H1 (cell line): Measurements from ENCODE around the gene RPL12. TPM values are rescaled to one million over a fixed set of nuclear protein-coding genes. Genes with fewer than 3 reads are reported as not detected.

Experiments used
- CTCF ChIA-PET: fragments of 300-600 bp; sonication (Branson Sonifier 250); formaldehyde crosslinking; loops from one replicate; lab custom pipeline; 2021; ENCODE audit not compliant: partially characterized antibody; lab: Charles Lee
- POLR2A ChIA-PET: fragments of 300-600 bp; sonication (Branson Sonifier 250); formaldehyde crosslinking; loops from one replicate; lab custom pipeline; 2021; ENCODE audit warnings: inconsistent platforms; ENCODE audit not compliant: partially characterized antibody; lab: Charles Lee
- DNase-seq, 2 experiments: peaks; one replicate each; pipeline versions ENCODE4 v3.0.0 to v3.0.0-alpha.2; 2010 to 2022; ENCODE audit warnings: low spot score in 2 of 2, low read depth in 1 of 2, mixed read lengths in 1 of 2
- FAIRE-seq: peaks from 2 replicates; lab custom pipeline; 2011; peaks lifted over from hg19 to GRCh38; lab: Jason Lieb, UNC
- H2AFZ ChIP-seq: 2 replicates; pipeline ENCODE4 v1.8.1; 2012; ENCODE audit warnings: low read length, inconsistent platforms
- H2AK5ac ChIP-seq: 2 replicates; pipeline ENCODE4 v1.6.1; 2013; ENCODE audit warnings: low read depth, low read length
- H2BK120ac ChIP-seq: replicated peaks from 2 replicates; pipeline ENCODE3; 2013; ENCODE audit warnings: low read depth, low read length, inconsistent platforms
- H2BK12ac ChIP-seq: 2 replicates; pipeline ENCODE4 v1.6.1; 2013; ENCODE audit warnings: low read depth, low read length
- H2BK15ac ChIP-seq: 2 replicates; pipeline ENCODE4 v1.6.1; 2013; ENCODE audit warnings: low read length
- H2BK20ac ChIP-seq: 2 replicates; pipeline ENCODE4 v1.6.1; 2013; ENCODE audit warnings: low read length
- H2BK5ac ChIP-seq: 2 replicates; pipeline ENCODE4 v1.6.1; 2013; ENCODE audit warnings: low read depth, low read length
- H3K14ac ChIP-seq: 2 replicates; pipeline ENCODE4 v1.6.1; 2013; ENCODE audit warnings: inconsistent platforms; ENCODE audit not compliant: insufficient read length
- H3K18ac ChIP-seq: 2 replicates; pipeline ENCODE4 v1.6.1; 2013; ENCODE audit warnings: low read length; ENCODE audit errors: extremely low read depth
- H3K23ac ChIP-seq: 2 replicates; pipeline ENCODE4 v1.6.1; 2013; ENCODE audit warnings: inconsistent platforms; ENCODE audit not compliant: insufficient read length
- H3K23me2 ChIP-seq: 2 replicates; pipeline ENCODE4 v1.6.1; 2013; ENCODE audit warnings: low read depth, low read length
- H3K27ac ChIP-seq: 2 replicates; pipeline ENCODE4 v1.6.1; 2011; ENCODE audit warnings: low read depth, low read length, inconsistent platforms
- H3K27me3 ChIP-seq, 4 experiments: replicated peaks in 1 of 4; 1 replicate in 1 of 4; 2 replicates in 3 of 4; pipeline versions ENCODE4 v1.6.1 to v1.8.1; 2011 to 2013; ENCODE audit warnings: low read length in 3 of 4, mild to moderate bottlenecking in 3 of 4, inconsistent platforms in 2 of 4, mixed read lengths in 2 of 4, moderate library complexity in 1 of 4; ENCODE audit not compliant: control insufficient read depth in 3 of 4, insufficient read depth in 3 of 4; ENCODE audit errors: extremely low read depth in 1 of 4
- H3K36me3 ChIP-seq, 4 experiments: 2 replicates each; pipeline versions ENCODE4 v1.6.1 to v1.8.1; 2011 to 2013; ENCODE audit warnings: mild to moderate bottlenecking in 4 of 4, low read length in 3 of 4, moderate library complexity in 2 of 4, control low read depth in 1 of 4, inconsistent platforms in 1 of 4; ENCODE audit not compliant: insufficient read depth in 4 of 4, control insufficient read depth in 2 of 4
- H3K4ac ChIP-seq: replicated peaks from 2 replicates; pipeline ENCODE3; 2013; ENCODE audit warnings: low read length, low read depth, mixed read lengths, inconsistent platforms; ENCODE audit not compliant: insufficient read length
- H3K4me1 ChIP-seq, 4 experiments: replicated peaks in 1 of 4; 1 replicate in 1 of 4; 2 replicates in 3 of 4; pipeline versions ENCODE4 v1.6.1 to v1.8.1; 2011 to 2013; ENCODE audit warnings: low read length in 3 of 4, inconsistent platforms in 2 of 4, mixed read lengths in 1 of 4; ENCODE audit not compliant: insufficient read depth in 4 of 4, control insufficient read depth in 3 of 4
- H3K4me2 ChIP-seq, 2 experiments: 2 replicates each; pipeline versions ENCODE4 v1.6.1 to v1.8.1; 2011 to 2013; ENCODE audit warnings: low read depth in 2 of 2, low read length in 2 of 2, control low read depth in 1 of 2, inconsistent platforms in 1 of 2, mild to moderate bottlenecking in 1 of 2; ENCODE audit not compliant: insufficient read depth in 1 of 2
- H3K4me3 ChIP-seq, 4 experiments: fragments of 200-600, 300-600 bp in 1 of 4; sonication (generic), shearing (Covaris generic), sonication (Bioruptor Twin) in 1 of 4; 2 replicates each; pipeline versions ENCODE4 v1.5.1 to v1.8.1; 2011 to 2016; ENCODE audit warnings: low read length in 4 of 4, low read depth in 3 of 4, control low read depth in 2 of 4, inconsistent platforms in 2 of 4, mild to moderate bottlenecking in 2 of 4, mixed read lengths in 1 of 4, moderate library complexity in 1 of 4; ENCODE audit not compliant: insufficient read depth in 2 of 4; ENCODE audit errors: extremely low read depth in 1 of 4
- H3K56ac ChIP-seq: replicated peaks from 2 replicates; pipeline ENCODE3; 2013; ENCODE audit warnings: low read depth, mild to moderate bottlenecking, mixed read lengths, low read length, inconsistent platforms; ENCODE audit not compliant: insufficient read length
- H3K79me1 ChIP-seq: 2 replicates; pipeline ENCODE4 v1.6.1; 2013; ENCODE audit warnings: low read depth, low read length, control low read depth
- H3K79me2 ChIP-seq, 2 experiments: 2 replicates each; pipeline versions ENCODE4 v1.6.1 to v1.8.1; 2012 to 2013; ENCODE audit warnings: low read length in 2 of 2, mild to moderate bottlenecking in 2 of 2, inconsistent platforms in 1 of 2; ENCODE audit not compliant: insufficient read depth in 2 of 2, control insufficient read depth in 1 of 2
- H3K9ac ChIP-seq, 4 experiments: replicated peaks in 1 of 4; 1 replicate in 1 of 4; 2 replicates in 3 of 4; pipeline versions ENCODE4 v1.6.1 to v1.8.1; 2011 to 2013; ENCODE audit warnings: low read depth in 3 of 4, low read length in 3 of 4, control low read depth in 2 of 4, mild to moderate bottlenecking in 2 of 4, moderate library complexity in 2 of 4, inconsistent platforms in 1 of 4; ENCODE audit errors: extremely low read depth in 1 of 4
- H3K9me3 ChIP-seq, 2 experiments: 2 replicates each; pipeline versions ENCODE4 v1.6.1 to v1.8.1; 2012 to 2013; ENCODE audit warnings: mild to moderate bottlenecking in 2 of 2, moderate library complexity in 2 of 2, control low read depth in 1 of 2, inconsistent platforms in 1 of 2, low read depth in 1 of 2, low read length in 1 of 2, mixed read lengths in 1 of 2; ENCODE audit not compliant: insufficient read depth in 2 of 2
- H4K20me1 ChIP-seq, 2 experiments: replicated peaks in 1 of 2; 2 replicates each; pipeline versions ENCODE3 to v1.8.1; 2011 to 2013; ENCODE audit warnings: inconsistent platforms in 2 of 2, low read length in 2 of 2, mild to moderate bottlenecking in 1 of 2; ENCODE audit not compliant: insufficient read depth in 2 of 2, control insufficient read depth in 1 of 2
- H4K5ac ChIP-seq: 2 replicates; pipeline ENCODE4 v1.6.1; 2013; ENCODE audit warnings: low read length, low read depth, mixed read lengths, inconsistent platforms; ENCODE audit not compliant: insufficient read length
- H4K8ac ChIP-seq: 2 replicates; pipeline ENCODE4 v1.8.0; 2013; ENCODE audit warnings: mild to moderate bottlenecking, moderate library complexity, low read length, inconsistent platforms; ENCODE audit not compliant: insufficient read depth; ENCODE audit errors: extremely low read depth
- H4K91ac ChIP-seq: replicated peaks from 2 replicates; pipeline ENCODE3; 2013; ENCODE audit warnings: low read length, mixed read lengths, inconsistent platforms; ENCODE audit not compliant: insufficient read length
- ATF2 ChIP-seq: IDR thresholded peaks from 2 replicates; pipeline ENCODE4 v1.6.1; 2012; ENCODE audit warnings: low read length, inconsistent platforms
- CEBPB ChIP-seq: IDR thresholded peaks from 2 replicates; pipeline ENCODE4 v1.6.1; 2012; ENCODE audit warnings: low read depth, low read length
- EZH2 ChIP-seq: fragments of 200-600 bp; sonication (generic); IDR thresholded peaks from 2 replicates; pipeline ENCODE4 v1.7.1; 2012; ENCODE audit warnings: low read depth, mild to moderate bottlenecking, moderate library complexity, low read length, inconsistent platforms; ENCODE audit not compliant: severe bottlenecking
- KDM4A ChIP-seq: IDR thresholded peaks from one replicate; pipeline ENCODE4 v1.7.1; 2012; ENCODE audit warnings: low read depth, mild to moderate bottlenecking, moderate library complexity, low read length, inconsistent platforms; ENCODE audit not compliant: severe bottlenecking
- KDM5A ChIP-seq: fragments of 200-600 bp; IDR thresholded peaks from 2 replicates; pipeline ENCODE4 v1.7.1; 2012; ENCODE audit warnings: mild to moderate bottlenecking, low read length, inconsistent platforms, mixed read lengths
- SP4 ChIP-seq: IDR thresholded peaks from 2 replicates; pipeline ENCODE4 v1.6.1; 2012; ENCODE audit warnings: low read length, inconsistent platforms
- TAF1 ChIP-seq: IDR thresholded peaks from 2 replicates; pipeline ENCODE4 v1.6.1; 2011; ENCODE audit warnings: mild to moderate bottlenecking, low read depth, low read length
- WGBS, 2 experiments: shearing (Covaris generic) in 1 of 2; methylation state at CpG; one replicate each; pipeline versions ENCODE4 v1.1.6 to v1.1.7; 2013 to 2015; ENCODE audit warnings: low lambda C conversion rate in 2 of 2, mixed read lengths in 2 of 2, inconsistent platforms in 1 of 2, low coverage in 1 of 2, missing lambda C conversion rate in 1 of 2; ENCODE audit not compliant: insufficient replicate concordance in 2 of 2, insufficient coverage in 1 of 2, insufficient read length in 1 of 2; ENCODE audit errors: extremely low coverage in 1 of 2, missing lambda C conversion rate in 1 of 2; 5-methylcytosine and 5-hydroxymethylcytosine counted together
- polyA plus RNA-seq, 7 experiments: library from polyadenylated mRNA; depleted of rRNA in 3 of 7; stranded (reverse) in 5 of 7; unstranded in 2 of 7; fragments of >200 nt in 5 of 7; fragments of 200-250 nt in 2 of 7; gene quantifications; 1 replicate in 5 of 7; 2 replicates in 1 of 7; 4 replicates in 1 of 7; pipeline versions ENCODE4 v1.2.1 to v1.2.3, GENCODE V29; 2011 to 2013; ENCODE audit warnings: missing spikeins in 2 of 7, mixed read lengths in 2 of 7
- total RNA-seq: library from RNA; stranded (reverse); fragmentation: NEBNext Ultra II Directional; extraction: Animal tissue kit (Norgen Biotek cat#: 25700); gene quantifications from 2 replicates; pipeline ENCODE4 v1.2.1, GENCODE V29; 2021

The RPL12 gene
- total and polyA plus RNA-seq, 2 of the 8 experiments (the other 6 are each of a cell fraction or from before 2014, with no cell fraction given) = 1,993 to 4,892 TPM

DNA sequence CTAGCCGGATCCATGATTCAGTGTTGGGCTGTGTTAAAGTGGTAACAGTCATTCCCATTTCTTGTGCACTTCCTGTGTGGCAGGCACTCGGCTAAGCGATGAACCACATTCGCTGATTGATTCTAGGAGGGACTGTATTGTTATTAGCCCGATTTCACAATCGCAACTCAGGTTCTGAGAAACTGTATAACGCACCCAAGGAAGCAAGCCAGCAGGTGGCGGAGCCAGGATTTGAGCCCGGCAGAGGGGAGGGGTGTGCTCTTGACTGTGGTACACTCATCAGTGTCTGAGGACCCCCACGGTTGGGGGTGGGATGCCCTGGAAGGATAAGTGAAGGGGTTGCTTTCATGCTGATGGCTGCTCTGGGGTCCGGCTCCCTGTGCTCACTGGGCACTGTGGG is 34.8 kb upstream of the RPL12 start:
- Histone ChIP-seq H3K4me3 (no peak overlapping the region), H4K91ac (no peak overlapping the region), H3K4ac (no peak overlapping the region), H3K23me2 (no peaks in the 10 kb centered on the region), H3K18ac (no peak overlapping the region), H3K9me3 (no peaks in the 10 kb centered on the region), H2BK15ac (no peak overlapping the region), H3K36me3 (peaks cover 0 to 17% (median 6%) of the 10 kb centered on the region in 4 experiments; a peak in 6 of 8 replicates), H3K9ac (no peak overlapping the region), H4K8ac (no peak overlapping the region), H2AFZ (no peak overlapping the region), H3K23ac (no peak overlapping the region), H3K27ac (no peak overlapping the region), H3K27me3 (no peaks in the 10 kb centered on the region), H3K4me1 (peaks cover 0 to 7% (median 2%) of the 10 kb centered on the region in 4 experiments; a peak in 5 of 7 replicates), H2BK5ac (no peak overlapping the region), H3K79me2 (no peaks in the 10 kb centered on the region), H3K56ac (no peak overlapping the region), H2AK5ac (no peak overlapping the region), H4K5ac (no peak overlapping the region), H3K14ac (no peak overlapping the region), H2BK20ac (no peak overlapping the region), H2BK120ac (no peak overlapping the region), H4K20me1 (peaks cover 0 to 1% of the 10 kb centered on the region in 2 experiments), H2BK12ac (no peak overlapping the region), H3K79me1 (no peaks in the 10 kb centered on the region), H3K4me2 (no peak overlapping the region)
- ChIA-PET POLR2A (interaction anchor here (0.7 kb wide), 1 partner anchor 27 kb away, joined by 3 read pairs; no protein-coding TSS in a partner anchor), CTCF (interaction anchor here (0.6 to 1.0 kb wide), 2 partner anchors 50 to 572 kb away, joined by 3 read pairs; no protein-coding TSS in a partner anchor)
- TF ChIP-seq KDM4A = no peak
- no peak for TF ChIP-seq KDM5A
- no peak for TF ChIP-seq EZH2
- TF ChIP-seq TAF1 = no peak
- TF ChIP-seq ATF2 = no peak
- peak; percentile 39; the same call in 1 of the 2 replicates for TF ChIP-seq CEBPB
- TF ChIP-seq SP4 = no peak
- DNase-seq (no peak), FAIRE-seq (no peak)
- WGBS, 2 experiments = 93% methylated on average over 11 of the region's 11 CpGs; no CpG with 5 or more reads in 1 of the 2 experiments
